Karpas-422 (cell line): Measurements from ENCODE around the gene LIPA. TPM values are rescaled to one million over a fixed set of nuclear protein-coding genes. Genes with fewer than 3 reads are reported as not detected.

Experiments
- DNase-seq: peaks from one replicate; pipeline ENCODE4 v3.0.0-alpha.2; 2015
- H2AFZ ChIP-seq: fragments of 200-600 bp; sonication (generic); 2 replicates; pipeline ENCODE4 v1.6.1; 2014; ENCODE audit warnings: antibody characterized with exemption, low read length, mixed read lengths
- H3K27ac ChIP-seq: fragments of 200-600 bp; sonication (generic); 2 replicates; pipeline ENCODE4 v1.5.1; 2014; ENCODE audit warnings: mild to moderate bottlenecking, low read length, moderate library complexity
- H3K27me3 ChIP-seq: fragments of 200-600 bp; sonication (generic); 2 replicates; pipeline ENCODE4 v1.6.1; 2014; ENCODE audit warnings: low read length, mixed read lengths
- H3K36me3 ChIP-seq: fragments of 200-600 bp; sonication (generic); 2 replicates; pipeline ENCODE4 v1.6.1; 2014; ENCODE audit warnings: low read length, mixed read lengths; ENCODE audit not compliant: insufficient read depth
- H3K4me1 ChIP-seq: fragments of 200-600 bp; sonication (generic); 2 replicates; pipeline ENCODE4 v1.6.1; 2014; ENCODE audit warnings: mild to moderate bottlenecking, low read length, mixed read lengths
- H3K4me2 ChIP-seq: fragments of 200-600 bp; sonication (generic); 2 replicates; pipeline ENCODE4 v1.6.1; 2014; ENCODE audit warnings: low read length, low read depth, mild to moderate bottlenecking; ENCODE audit not compliant: poor library complexity, severe bottlenecking
- H3K4me3 ChIP-seq: fragments of 200-600 bp; sonication (generic); 2 replicates; pipeline ENCODE4 v1.5.1; 2014; ENCODE audit warnings: mild to moderate bottlenecking, antibody characterized with exemption, low read length, mixed read lengths
- H3K79me2 ChIP-seq: fragments of 200-600 bp; sonication (generic); 2 replicates; pipeline ENCODE4 v1.6.1; 2014; ENCODE audit warnings: mild to moderate bottlenecking, low read length, mixed read lengths
- H3K9ac ChIP-seq: fragments of 200-600 bp; sonication (generic); 2 replicates; pipeline ENCODE4 v1.6.0; 2014; ENCODE audit warnings: low read length
- H3K9me2 ChIP-seq: fragments of 200-600 bp; sonication (generic), shearing (Covaris generic); replicated peaks from 2 replicates; pipeline ENCODE4 v1.6.0; 2014; ENCODE audit warnings: mild to moderate bottlenecking, low read length, moderate library complexity; ENCODE audit not compliant: insufficient read depth
- H3K9me3 ChIP-seq: fragments of 300-700, 200-600 bp; sonication (generic); 2 replicates; pipeline ENCODE4 v1.6.1; 2014; ENCODE audit warnings: low read length, mixed read lengths
- H4K20me1 ChIP-seq: fragments of 200-600 bp; sonication (generic); 2 replicates; pipeline ENCODE4 v1.6.1; 2014; ENCODE audit warnings: mild to moderate bottlenecking, antibody characterized with exemption, low read length, low read depth; ENCODE audit not compliant: insufficient read depth
- total RNA-seq: library from RNA; depleted of rRNA; stranded (reverse); fragments of >200 nt; shearing (Covaris generic); gene quantifications from 2 replicates; pipeline ENCODE4 v1.2.3, GENCODE V29; 2014; ENCODE audit warnings: low replicate concordance

Gene LIPA
- total RNA-seq, 1 experiment from 2014 or later: 20.9 TPM

GRCh38 chr10:89228962-89229361 is 22.6 kb downstream of the LIPA start:
- Histone ChIP-seq H2AFZ (no peak overlapping the region), H3K36me3 (no peaks in the 10 kb centered on the region), H3K4me2 (no peak overlapping the region), H3K4me1 (no peaks in the 10 kb centered on the region), H3K9me3 (no peaks in the 10 kb centered on the region), H3K4me3 (no peak overlapping the region), H3K79me2 (no peaks in the 10 kb centered on the region), H3K9ac (no peak overlapping the region), H3K27me3 (no peaks in the 10 kb centered on the region), H3K27ac (no peak overlapping the region), H3K9me2 (no peaks in the 10 kb centered on the region), H4K20me1 (no peaks in the 10 kb centered on the region)
- DNase-seq: no peak

- Histone ChIP-seq H3K4me2 (no peak overlapping the region), H4K20me1 (no peaks in the 10 kb centered on the region)
These were observed 23.4 kb downstream of the LIPA start for GRCh38 chr10:89228146-89228545.

GRCh38 chr10:89226891-89227290 is 24.7 kb downstream of the LIPA start:
- Histone ChIP-seq H3K9me2 (no peaks in the 10 kb centered on the region), H3K9me3 (no peaks in the 10 kb centered on the region), H3K4me3 (no peak overlapping the region), H4K20me1 (no peaks in the 10 kb centered on the region), H3K4me1 (no peaks in the 10 kb centered on the region), H2AFZ (no peak overlapping the region), H3K27me3 (no peaks in the 10 kb centered on the region), H3K9ac (no peak overlapping the region), H3K27ac (no peak overlapping the region), H3K79me2 (no peaks in the 10 kb centered on the region), H3K4me2 (no peak overlapping the region), H3K36me3 (no peaks in the 10 kb centered on the region)
- DNase-seq: no peak

More at GRCh38 chr10:89228146-89228545, 23.4 kb downstream of the LIPA start:
- no peak overlapping the region for H2AFZ ChIP-seq
- no peak overlapping the region for H3K9ac ChIP-seq
- H3K9me3 ChIP-seq: no peaks in the 10 kb centered on the region
- no peaks in the 10 kb centered on the region for H3K4me1 ChIP-seq
- H3K4me3 ChIP-seq: no peak overlapping the region
- no peaks in the 10 kb centered on the region for H3K27me3 ChIP-seq
- H3K27ac ChIP-seq: no peak overlapping the region
- DNase-seq: no peak
- H3K9me2 ChIP-seq: no peaks in the 10 kb centered on the region
- no peaks in the 10 kb centered on the region for H3K36me3 ChIP-seq
- H3K79me2 ChIP-seq: no peaks in the 10 kb centered on the region

- Histone ChIP-seq H3K4me3 (no peak overlapping the region), H3K9ac (no peak overlapping the region), H3K27ac (no peak overlapping the region)
These were observed 26.7 kb downstream of the LIPA start for GRCh38 chr10:89224739-89225443.

GRCh38 chr10:89221919-89222318 is 29.7 kb downstream of the LIPA start:
- H3K79me2 ChIP-seq: no peaks in the 10 kb centered on the region
- no peaks in the 10 kb centered on the region for H3K36me3 ChIP-seq

More at GRCh38 chr10:89224739-89225443, 26.7 kb downstream of the LIPA start:
- H3K27me3 ChIP-seq: no peaks in the 10 kb centered on the region
- no peak for DNase-seq
- H3K79me2 ChIP-seq: no peaks in the 10 kb centered on the region
- H3K9me2 ChIP-seq: no peaks in the 10 kb centered on the region
- no peak overlapping the region for H3K4me2 ChIP-seq
- no peaks in the 10 kb centered on the region for H3K36me3 ChIP-seq
- no peaks in the 10 kb centered on the region for H4K20me1 ChIP-seq
- no peaks in the 10 kb centered on the region for H3K9me3 ChIP-seq
- no peak overlapping the region for H2AFZ ChIP-seq
- no peaks in the 10 kb centered on the region for H3K4me1 ChIP-seq

GRCh38 chr10:89219513-89220218 is 31.9 kb downstream of the LIPA start:
- no peaks in the 10 kb centered on the region for H3K27me3 ChIP-seq
- H2AFZ ChIP-seq: no peak overlapping the region

More at GRCh38 chr10:89221919-89222318, 29.7 kb downstream of the LIPA start:
- no peak for DNase-seq
- H3K4me1 ChIP-seq: peaks cover 6% of the 10 kb centered on the region
- H3K27ac ChIP-seq: no peak overlapping the region
- H3K4me3 ChIP-seq: no peak overlapping the region
- H3K9ac ChIP-seq: no peak overlapping the region
- no peaks in the 10 kb centered on the region for H3K9me2 ChIP-seq
- no peaks in the 10 kb centered on the region for H3K9me3 ChIP-seq
- no peak overlapping the region for H2AFZ ChIP-seq
- no peak overlapping the region for H3K4me2 ChIP-seq
- H4K20me1 ChIP-seq: no peaks in the 10 kb centered on the region
- H3K27me3 ChIP-seq: no peaks in the 10 kb centered on the region

GRCh38 chr10:89217057-89217990 is 34.3 kb downstream of the LIPA start:
- H3K36me3 ChIP-seq: no peaks in the 10 kb centered on the region
- no peaks in the 10 kb centered on the region for H4K20me1 ChIP-seq
- H3K27me3 ChIP-seq: no peaks in the 10 kb centered on the region
- no peaks in the 10 kb centered on the region for H3K9me3 ChIP-seq
- peak; percentile 76 for DNase-seq
- peak overlapping the region; percentile 63 for H3K4me2 ChIP-seq
- no peak overlapping the region for H3K4me3 ChIP-seq
- 0 out of 2 replicates have a peak overlapping the region, but pooled peaks have one; percentile 7 for H3K9ac ChIP-seq
- H3K79me2 ChIP-seq: no peaks in the 10 kb centered on the region
- peak overlapping the region; percentile 69; the same call in 1 of the 2 replicates for H2AFZ ChIP-seq
- H3K9me2 ChIP-seq: no peaks in the 10 kb centered on the region
- H3K4me1 ChIP-seq: peaks cover 6% of the 10 kb centered on the region
- peak overlapping the region; percentile 51; the same call in 1 of the 2 replicates for H3K27ac ChIP-seq

More at GRCh38 chr10:89219513-89220218, 31.9 kb downstream of the LIPA start:
- no peak overlapping the region for H3K27ac ChIP-seq
- H3K4me3 ChIP-seq: no peak overlapping the region
- no peaks in the 10 kb centered on the region for H3K36me3 ChIP-seq
- no peak overlapping the region for H3K4me2 ChIP-seq
- H4K20me1 ChIP-seq: no peaks in the 10 kb centered on the region
- no peaks in the 10 kb centered on the region for H3K9me3 ChIP-seq
- H3K79me2 ChIP-seq: no peaks in the 10 kb centered on the region
- peaks cover 6% of the 10 kb centered on the region for H3K4me1 ChIP-seq
- DNase-seq: no peak
- no peak overlapping the region for H3K9ac ChIP-seq
- no peaks in the 10 kb centered on the region for H3K9me2 ChIP-seq
